ENCODE data around the gene FBL. TPM values are rescaled to one million over a fixed set of nuclear protein-coding genes. Genes with fewer than 3 reads are reported as not detected.

Gene FBL
- total and polyA plus RNA-seq, 2 of the 8 experiments (the other 6 are each of a cell fraction or from before 2014, with no cell fraction given): 790 to 1,361 TPM

DNA sequence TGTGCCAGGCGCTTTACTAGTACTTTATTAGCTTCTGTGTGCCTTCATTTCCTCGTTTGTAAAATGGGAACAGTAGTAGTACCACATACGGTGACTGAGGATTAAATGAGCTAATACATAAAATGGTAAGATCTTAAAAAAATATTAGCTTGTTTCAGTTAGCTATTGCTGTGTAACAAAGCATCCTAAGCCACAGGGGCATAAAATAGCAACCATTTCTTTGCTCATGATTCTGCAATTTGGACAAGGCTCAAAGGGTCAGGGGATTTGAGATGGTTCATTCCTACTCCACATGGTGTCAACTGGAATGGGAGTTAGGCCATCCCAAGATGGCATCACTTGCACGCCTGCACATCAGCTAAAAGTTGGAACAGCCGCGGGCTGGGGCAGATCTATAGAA is 25.5 kb downstream of the FBL start (continued):
- TF ChIP-seq NRF1 (IDR thresholded peaks at IDR 0.05; ENCODE audit: low read depth, low read length) (no peak), RXRA (IDR thresholded peaks at IDR 0.05; ENCODE audit: insufficient read depth, low read depth, low read length) (no peak), NANOG (IDR thresholded peaks at IDR 0.05; ENCODE audit: insufficient read depth, low read depth, low read length, poor library complexity, severe bottlenecking) (no peak), TAF1 (IDR thresholded peaks at IDR 0.05; ENCODE audit: low read depth, low read length) (no peak), CTBP2 (IDR thresholded peaks at IDR 0.05; ENCODE audit: borderline replicate concordance, insufficient read depth, insufficient read length, low read length) (no peak), GABPA (IDR thresholded peaks at IDR 0.05; ENCODE audit: borderline replicate concordance, insufficient read depth, low read length) (no peak), HDAC6 (IDR thresholded peaks at IDR 0.05; ENCODE audit: low read depth, low read length) (no peak), PHF8 (conservative IDR thresholded peaks at IDR 0.05; ENCODE audit: low read depth, low read length) (no peak), POLR2A (IDR thresholded peaks at IDR 0.05; ENCODE audit: control extremely low read depth in 1 of 2, low read depth in 2 of 2, low read length in 2 of 2) (no peak), RBBP5 (IDR thresholded peaks at IDR 0.05; ENCODE audit: borderline replicate concordance, low read depth, low read length) (no peak), CHD1 (IDR thresholded peaks at IDR 0.05; ENCODE audit: low read depth, low read length) (no peak), SAP30 (IDR thresholded peaks at IDR 0.05; ENCODE audit: insufficient read depth, insufficient replicate concordance, low read length) (no peak)
